ENCODE measurements around the gene DIPK1B.

GRCh38 chr9:136759001-136759400 is 46.6 kb downstream of the DIPK1B start:
- TF ChIP-seq CTCF (IDR thresholded peaks at IDR 0.05; ENCODE audit: low read depth, low read length): no peak
- TF ChIP-seq POLR2A (IDR thresholded peaks at IDR 0.05; ENCODE audit: extremely low read depth, insufficient read length): no peak
- TF ChIP-seq MAX (IDR thresholded peaks at IDR 0.05; ENCODE audit: low read depth, low read length): no peak
- TF ChIP-seq MYC (IDR thresholded peaks at IDR 0.05; ENCODE audit: low read depth, low read length): no peak

Data from NB4 (cell line).